CD4-positive, alpha-beta T cell (primary cell): ENCODE measurements around the gene LRCH2. TPM values are rescaled to one million over a fixed set of nuclear protein-coding genes. Genes with fewer than 3 reads are reported as not detected.

Experiments used
- ATAC-seq: fragments of 200-7000 bp; cut with Tn5 transposase; one replicate; pipeline ENCODE4 v1.10.0; 2022; ENCODE audit warnings: mild to moderate bottlenecking; ENCODE audit not compliant: poor library complexity
- CTCF ChIA-PET: fragments of 350-600 bp; sonication (Branson Sonifier 250); formaldehyde crosslinking; loops from one replicate; lab custom pipeline; 2021; ENCODE audit warnings: antibody characterized with exemption, inconsistent platforms; lab: Charles Lee
- POLR2A ChIA-PET: fragments of 350-600 bp; sonication (Branson Sonifier 250); formaldehyde crosslinking; loops from one replicate; lab custom pipeline; 2021; ENCODE audit warnings: antibody characterized with exemption, inconsistent platforms; lab: Charles Lee
- DNase-seq, 14 experiments: peaks; one replicate each; pipeline ENCODE4 v3.0.0-alpha.2; 2013 to 2020; ENCODE audit warnings: mixed read lengths in 2 of 14
- H3K27ac ChIP-seq, 2 donors: one replicate each; pipeline versions ENCODE4 v1.5.1 to v1.7.0; 2013; ENCODE audit warnings: low read length in 2 of 2, low read depth in 1 of 2, mild to moderate bottlenecking in 1 of 2
- H3K27me3 ChIP-seq, 2 experiments: 1 replicate in 1 of 2; 2 replicates in 1 of 2; pipeline versions ENCODE4 v1.6.1 to v1.7.0; 2013; ENCODE audit warnings: low read length in 2 of 2, control low read depth in 1 of 2, mild to moderate bottlenecking in 1 of 2, moderate library complexity in 1 of 2; ENCODE audit not compliant: insufficient read depth in 2 of 2, control insufficient read depth in 1 of 2
- H3K36me3 ChIP-seq: one replicate; pipeline ENCODE4 v1.6.1; 2013; ENCODE audit warnings: low read length, control low read depth; ENCODE audit not compliant: insufficient read depth
- H3K4me1 ChIP-seq: one replicate; pipeline ENCODE4 v1.6.1; 2013; ENCODE audit warnings: low read length, control low read depth; ENCODE audit not compliant: insufficient read depth
- H3K4me3 ChIP-seq: one replicate; pipeline ENCODE4 v1.5.1; 2013; ENCODE audit warnings: mild to moderate bottlenecking, low read length, moderate library complexity
- H3K9me3 ChIP-seq, 2 experiments: 1 replicate in 1 of 2; 2 replicates in 1 of 2; pipeline versions ENCODE4 v1.6.1 to v1.7.0; 2013; ENCODE audit warnings: low read length in 2 of 2, mild to moderate bottlenecking in 2 of 2, control low read depth in 1 of 2, moderate library complexity in 1 of 2; ENCODE audit not compliant: control insufficient read depth in 1 of 2, insufficient read depth in 1 of 2
- H3K27ac Mint-ChIP-seq: one replicate; pipeline ENCODE4 v1.8.0; 2020; ENCODE audit warnings: mixed read lengths
- H3K27me3 Mint-ChIP-seq: one replicate; pipeline ENCODE4 v1.8.0; 2021; ENCODE audit warnings: mixed read lengths
- H3K36me3 Mint-ChIP-seq: one replicate; pipeline ENCODE4 v1.8.0; 2021; ENCODE audit warnings: low read depth, mixed read lengths
- H3K4me1 Mint-ChIP-seq: one replicate; pipeline ENCODE4 v1.8.0; 2021; ENCODE audit warnings: low read depth, mixed read lengths
- H3K4me3 Mint-ChIP-seq: one replicate; pipeline ENCODE4 v1.8.0; 2020; ENCODE audit warnings: mild to moderate bottlenecking, mixed read lengths
- H3K9me3 Mint-ChIP-seq: one replicate; pipeline ENCODE4 v1.8.0; 2020; ENCODE audit warnings: mixed read lengths
- intact Hi-C, 2 experiments: fragments of 100-400 bp; cut with DNase I in 1 of 2; cut with micrococcal nuclease in 1 of 2; formaldehyde crosslinking; loops; one replicate each; pipeline versions ENCODE4 v1.15.1 to v1.9.0; 2023 to 2025; cut with DNase I, micrococcal nuclease
- total RNA-seq, 174 experiments: library from RNA in 2 of 174; stranded (reverse) in 2 of 174; gene quantifications; one replicate each; pipeline ENCODE4 v1.2.3 and lab custom pipeline; 2021 to 2026
- TF ChIP-seq, protein P1 (sequence below): fragments of 200-600 bp; IDR thresholded peaks from one replicate; pipeline ENCODE4 v1.8.0; 2022; ENCODE audit warnings: antibody characterized with exemption, mild to moderate bottlenecking

The LRCH2 gene
- total RNA-seq, 2 experiments from 2014 or later: not detected

DNA sequence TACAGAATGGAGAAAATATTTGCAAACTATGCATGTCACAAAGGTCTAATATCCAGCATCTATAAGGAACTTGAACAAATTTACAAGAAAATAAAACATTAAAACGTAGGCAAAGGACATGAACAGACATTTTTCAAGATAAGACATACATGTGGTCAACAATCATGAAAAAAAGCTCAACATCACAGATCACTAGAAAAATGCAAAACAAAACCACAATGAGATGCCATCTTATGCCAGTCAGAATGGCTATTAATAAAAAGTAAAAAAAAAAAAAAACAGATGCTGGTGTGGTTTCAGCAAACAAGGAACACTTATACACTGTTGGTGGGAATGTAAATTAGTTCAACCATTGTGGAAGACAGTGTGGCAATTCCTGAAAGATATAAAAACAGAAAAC, 140.7 kb downstream of the LRCH2 start:
- no peak overlapping the region for H3K4me3 ChIP-seq
- DNase-seq: no peak
- H3K27me3 ChIP-seq: no peaks in the 10 kb centered on the region
- POLR2A ChIA-PET: no interaction called here
- TF ChIP-seq, protein P1, sequence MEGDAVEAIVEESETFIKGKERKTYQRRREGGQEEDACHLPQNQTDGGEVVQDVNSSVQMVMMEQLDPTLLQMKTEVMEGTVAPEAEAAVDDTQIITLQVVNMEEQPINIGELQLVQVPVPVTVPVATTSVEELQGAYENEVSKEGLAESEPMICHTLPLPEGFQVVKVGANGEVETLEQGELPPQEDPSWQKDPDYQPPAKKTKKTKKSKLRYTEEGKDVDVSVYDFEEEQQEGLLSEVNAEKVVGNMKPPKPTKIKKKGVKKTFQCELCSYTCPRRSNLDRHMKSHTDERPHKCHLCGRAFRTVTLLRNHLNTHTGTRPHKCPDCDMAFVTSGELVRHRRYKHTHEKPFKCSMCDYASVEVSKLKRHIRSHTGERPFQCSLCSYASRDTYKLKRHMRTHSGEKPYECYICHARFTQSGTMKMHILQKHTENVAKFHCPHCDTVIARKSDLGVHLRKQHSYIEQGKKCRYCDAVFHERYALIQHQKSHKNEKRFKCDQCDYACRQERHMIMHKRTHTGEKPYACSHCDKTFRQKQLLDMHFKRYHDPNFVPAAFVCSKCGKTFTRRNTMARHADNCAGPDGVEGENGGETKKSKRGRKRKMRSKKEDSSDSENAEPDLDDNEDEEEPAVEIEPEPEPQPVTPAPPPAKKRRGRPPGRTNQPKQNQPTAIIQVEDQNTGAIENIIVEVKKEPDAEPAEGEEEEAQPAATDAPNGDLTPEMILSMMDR: no peak
- ATAC-seq: no peak
- no peaks in the 10 kb centered on the region for H3K36me3 ChIP-seq
- CTCF ChIA-PET: no interaction called here
- Mint-ChIP-seq H3K27me3 (no peaks in the 10 kb centered on the region), H3K27ac (no peak overlapping the region), H3K36me3 (no peaks in the 10 kb centered on the region), H3K9me3 (peaks cover 7% of the 10 kb centered on the region), H3K4me1 (no peaks in the 10 kb centered on the region), H3K4me3 (no peak overlapping the region)
- no peaks in the 10 kb centered on the region for H3K4me1 ChIP-seq
- H3K9me3 ChIP-seq: peaks cover 0 to 1% of the 10 kb centered on the region in 2 experiments
- intact Hi-C loops: no loop called here
- H3K27ac ChIP-seq: no peak overlapping the region

GRCh38 chrX:115089419-115089818, 144.5 kb downstream of the LRCH2 start:
- peaks cover 4% of the 10 kb centered on the region for H3K9me3 Mint-ChIP-seq
- TF ChIP-seq, protein P1: no peak
- H3K27ac Mint-ChIP-seq: no peak overlapping the region
- POLR2A ChIA-PET: no interaction called here
- no peaks in the 10 kb centered on the region for H3K4me1 ChIP-seq
- no peaks in the 10 kb centered on the region for H3K36me3 Mint-ChIP-seq
- ATAC-seq: no peak
- no peaks in the 10 kb centered on the region for H3K36me3 ChIP-seq
- intact Hi-C loops: no loop called here
- no peak overlapping the region for H3K4me3 ChIP-seq
- H3K9me3 ChIP-seq: no peaks in the 10 kb centered on the region
- H3K4me1 Mint-ChIP-seq: no peaks in the 10 kb centered on the region
- H3K4me3 Mint-ChIP-seq: no peak overlapping the region
- H3K27me3 Mint-ChIP-seq: no peaks in the 10 kb centered on the region
- no peak for DNase-seq
- CTCF ChIA-PET: no interaction called here
- no peaks in the 10 kb centered on the region for H3K27me3 ChIP-seq
- no peak overlapping the region for H3K27ac ChIP-seq

DNA sequence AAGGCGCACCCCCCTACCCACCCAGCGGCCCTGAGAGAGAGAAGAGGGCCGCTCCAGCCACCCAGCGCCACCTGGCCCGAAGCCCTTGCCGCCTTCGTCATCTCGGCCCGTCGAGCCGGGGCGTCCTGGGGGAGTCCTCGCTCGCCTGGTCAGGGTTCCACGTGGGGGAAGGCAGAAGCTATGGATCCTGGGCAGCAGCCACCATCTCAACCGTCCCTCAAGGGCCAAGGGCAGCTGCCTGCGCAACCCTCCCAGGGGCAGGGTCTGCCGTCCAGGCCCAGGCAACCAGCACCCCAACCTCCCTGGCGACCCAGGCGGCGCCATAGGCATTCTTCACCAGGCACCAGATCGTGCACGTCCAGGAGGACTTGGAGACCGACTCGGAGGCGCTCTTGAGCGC, 165.0 kb downstream of the LRCH2 start:
- no peak overlapping the region for H3K27ac Mint-ChIP-seq
- Histone ChIP-seq H3K9me3 (peaks cover 0 to 8% of the 10 kb centered on the region in 2 experiments), H3K4me1 (no peaks in the 10 kb centered on the region), H3K36me3 (no peaks in the 10 kb centered on the region), H3K4me3 (no peak overlapping the region), H3K27ac (no peak overlapping the region), H3K27me3 (no peaks in the 10 kb centered on the region)
- no peaks in the 10 kb centered on the region for H3K9me3 Mint-ChIP-seq
- ChIA-PET CTCF (no interaction called here), POLR2A (no interaction called here)
- H3K4me3 Mint-ChIP-seq: no peak overlapping the region
- TF ChIP-seq, protein P1: no peak
- H3K27me3 Mint-ChIP-seq: no peaks in the 10 kb centered on the region
- DNase-seq (no peak), ATAC-seq (no peak)
- no peaks in the 10 kb centered on the region for H3K4me1 Mint-ChIP-seq
- H3K36me3 Mint-ChIP-seq: no peaks in the 10 kb centered on the region
- intact Hi-C loops: no loop called here
